GM15510 (cell line): Measurements from ENCODE around the gene SNTN.

Experiments
- POLR2A ChIP-seq: IDR thresholded peaks from 3 replicates; pipeline ENCODE4 v1.6.1; 2011; ENCODE audit warnings: borderline replicate concordance; ENCODE audit not compliant: insufficient read length; ENCODE audit errors: extremely low read depth

SNTN gene

GRCh38 chr3:63652066-63652725 is at the start of gene SNTN:
TSS of gene SNTN (plus strand) at chr3:63652675. CDS start at chr3:63652688, 13 bp downstream.
- TF ChIP-seq POLR2A = no peak

DNA sequence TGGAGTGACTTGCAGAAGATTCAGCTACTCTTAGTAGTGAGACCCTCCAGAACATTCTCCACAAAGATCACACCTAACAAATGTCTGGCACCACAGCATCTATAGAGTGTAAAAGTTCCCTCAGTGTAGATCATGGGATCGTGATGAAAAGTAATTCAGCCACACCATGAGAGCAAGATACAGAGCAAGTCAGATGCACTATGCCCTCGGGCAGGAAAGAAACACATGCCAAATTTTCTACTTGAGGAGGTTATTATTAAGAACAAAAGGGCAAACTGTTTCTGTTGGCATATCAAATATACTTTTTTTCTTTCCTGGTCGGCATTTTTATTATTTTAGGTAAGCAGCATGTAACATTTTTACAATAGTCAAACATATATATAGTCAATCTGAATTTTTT is 44.8 kb upstream of the SNTN start:
- TF ChIP-seq POLR2A = no peak

GRCh38 chr3:63609408-63609807 is 43.1 kb upstream of the SNTN start:
- no peak for TF ChIP-seq POLR2A

- TF ChIP-seq POLR2A = no peak
Observed at GRCh38 chr3:63609834-63610233, 42.6 kb upstream of the SNTN start.

- TF ChIP-seq POLR2A = no peak
Observed at GRCh38 chr3:63611382-63611781, 41.1 kb upstream of the SNTN start.

DNA sequence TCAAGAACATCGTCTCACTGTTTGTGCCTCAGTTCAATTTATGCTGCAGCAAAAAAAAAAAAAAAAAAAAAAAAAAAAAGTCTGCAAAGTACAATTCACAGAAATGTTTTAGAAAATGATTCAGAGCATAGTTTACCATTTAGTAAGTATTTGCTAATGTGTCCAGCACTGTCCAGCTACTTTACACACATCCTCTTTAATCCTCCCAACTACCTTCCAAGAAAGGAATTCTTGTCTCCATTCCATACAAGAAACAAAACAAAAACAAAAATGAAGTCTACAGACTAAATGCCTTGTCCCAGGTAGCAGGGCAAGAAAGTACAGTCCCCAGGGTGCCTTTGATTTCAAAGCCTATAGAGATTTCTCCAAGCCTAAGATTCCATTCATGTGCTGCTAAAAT is 38.9 kb upstream of the SNTN start:
- no peak for TF ChIP-seq POLR2A

- no peak for TF ChIP-seq POLR2A
Observed at GRCh38 chr3:63617391-63617790, 35.1 kb upstream of the SNTN start.

GRCh38 chr3:63624941-63625560 is 27.4 kb upstream of the SNTN start:
- no peak for TF ChIP-seq POLR2A

GRCh38 chr3:63631670-63632069 is 20.8 kb upstream of the SNTN start:
- TF ChIP-seq POLR2A = no peak

GRCh38 chr3:63635186-63635585 is 17.3 kb upstream of the SNTN start:
- TF ChIP-seq POLR2A = no peak

- no peak for TF ChIP-seq POLR2A
Observed at GRCh38 chr3:63639806-63640205, 12.7 kb upstream of the SNTN start.

GRCh38 chr3:63642488-63642887 is 10.0 kb upstream of the SNTN start:
- no peak for TF ChIP-seq POLR2A

GRCh38 chr3:63644212-63644797 is 8.2 kb upstream of the SNTN start:
- no peak for TF ChIP-seq POLR2A

DNA sequence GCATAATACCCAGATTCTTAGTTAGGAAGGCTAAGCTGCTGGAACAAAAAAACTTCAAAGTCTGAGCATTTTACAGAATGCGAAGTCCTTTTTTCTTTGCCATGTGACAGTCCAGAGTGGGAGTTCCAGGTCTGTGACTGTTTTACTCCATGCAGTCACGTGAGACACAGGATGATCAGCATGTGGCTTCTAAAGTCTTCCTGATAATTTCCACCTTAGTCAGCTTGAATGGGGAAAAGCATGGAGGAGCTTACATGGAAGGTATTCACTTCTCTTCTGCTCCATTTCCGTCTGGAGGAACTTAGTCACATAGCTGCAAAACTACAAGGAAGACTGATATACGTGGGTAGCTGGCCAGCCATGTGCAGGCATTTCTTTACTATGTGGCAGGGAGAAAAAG is 1.7 kb downstream of the SNTN start:
- TF ChIP-seq POLR2A = no peak

GRCh38 chr3:63654931-63655330 is 2.5 kb downstream of the SNTN start:
- TF ChIP-seq POLR2A = no peak

- TF ChIP-seq POLR2A = no peak
Observed at GRCh38 chr3:63655519-63655918, 3.0 kb downstream of the SNTN start.

GRCh38 chr3:63656786-63657185 is 4.3 kb downstream of the SNTN start:
- no peak for TF ChIP-seq POLR2A

GRCh38 chr3:63661242-63661641 is 8.8 kb downstream of the SNTN start:
- TF ChIP-seq POLR2A = no peak
